Gastroesophageal sphincter (tissue), 3 donors: ENCODE results near the gene EARS2.

Experiments
- POLR2AphosphoS5 ChIP-seq: sonication (generic); formaldehyde crosslinking; IDR thresholded peaks from one replicate; pipeline ENCODE4 v1.6.1; 2017; ENCODE audit warnings: antibody characterized with exemption
- TF ChIP-seq, protein P1 (sequence below), 4 experiments: fragments of 200-600 bp in 2 of 4; fragments of 450-650 bp in 2 of 4; sonication (generic) in 1 of 4; IDR thresholded peaks; one replicate each; pipeline ENCODE4 v1.5.1; 2017 to 2019; ENCODE audit warnings: antibody characterized with exemption in 4 of 4, mild to moderate bottlenecking in 2 of 4, moderate library complexity in 2 of 4

- TF ChIP-seq, protein P1, sequence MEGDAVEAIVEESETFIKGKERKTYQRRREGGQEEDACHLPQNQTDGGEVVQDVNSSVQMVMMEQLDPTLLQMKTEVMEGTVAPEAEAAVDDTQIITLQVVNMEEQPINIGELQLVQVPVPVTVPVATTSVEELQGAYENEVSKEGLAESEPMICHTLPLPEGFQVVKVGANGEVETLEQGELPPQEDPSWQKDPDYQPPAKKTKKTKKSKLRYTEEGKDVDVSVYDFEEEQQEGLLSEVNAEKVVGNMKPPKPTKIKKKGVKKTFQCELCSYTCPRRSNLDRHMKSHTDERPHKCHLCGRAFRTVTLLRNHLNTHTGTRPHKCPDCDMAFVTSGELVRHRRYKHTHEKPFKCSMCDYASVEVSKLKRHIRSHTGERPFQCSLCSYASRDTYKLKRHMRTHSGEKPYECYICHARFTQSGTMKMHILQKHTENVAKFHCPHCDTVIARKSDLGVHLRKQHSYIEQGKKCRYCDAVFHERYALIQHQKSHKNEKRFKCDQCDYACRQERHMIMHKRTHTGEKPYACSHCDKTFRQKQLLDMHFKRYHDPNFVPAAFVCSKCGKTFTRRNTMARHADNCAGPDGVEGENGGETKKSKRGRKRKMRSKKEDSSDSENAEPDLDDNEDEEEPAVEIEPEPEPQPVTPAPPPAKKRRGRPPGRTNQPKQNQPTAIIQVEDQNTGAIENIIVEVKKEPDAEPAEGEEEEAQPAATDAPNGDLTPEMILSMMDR (IDR thresholded peaks at IDR 0.05), result no peak
- TF ChIP-seq POLR2AphosphoS5, result no peak
These were observed 42.6 kb downstream of the EARS2 start for GRCh38 chr16:23514381-23515152.
